Measurements from ENCODE around the gene SMAD7.

GRCh38 chr18:48950536-48951447 is at the start of gene SMAD7:
- TF ChIP-seq CTCF (IDR thresholded peaks at IDR 0.05 in 4 of 5, conservative IDR thresholded peaks at IDR 0.05 in 1 of 5): no peak
- TF ChIP-seq POLR2A (IDR thresholded peaks at IDR 0.05): no peak

Data from gastrocnemius medialis (tissue), 4 donors.